DMS 273 treated with DMSO at 0.1 percent for 48 hours (cell line): ENCODE measurements around the gene FOXP1.
"Not testable (repeated sequence)": the region's sequence is repeated elsewhere in the genome, so short reads cannot be mapped to it uniquely, and the experiment has no call there.

ENCODE experiments used
- DNase-seq: peaks from one replicate; lab custom pipeline; 2025; lab: John Stamatoyannopoulos, UW

FOXP1 gene

GRCh38 chr3:71328926-71329325 is 254.6 kb downstream of the FOXP1 start:
- no peak for DNase-seq

DNA sequence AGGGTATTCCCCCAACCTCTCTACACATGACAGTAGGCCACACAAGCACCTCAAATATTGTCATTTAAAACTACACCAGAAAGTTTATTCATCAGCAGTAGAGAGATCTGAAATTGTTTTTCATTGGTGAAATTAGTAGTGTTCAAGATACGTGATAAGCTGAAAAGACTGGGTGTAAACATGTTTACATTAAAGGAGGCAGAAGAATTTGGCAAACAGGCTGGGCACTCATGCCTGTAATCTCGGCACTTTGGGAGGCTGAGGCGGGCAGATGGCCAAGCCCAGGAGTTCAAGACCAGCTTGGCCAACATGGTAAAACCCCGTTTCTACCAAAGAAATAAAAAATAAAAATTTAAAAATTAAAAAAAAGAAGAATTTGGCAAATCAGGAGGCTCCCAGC is 255.6 kb downstream of the FOXP1 start:
- no peak for DNase-seq

GRCh38 chr3:71325715-71326114 is 257.8 kb downstream of the FOXP1 start:
- DNase-seq, result no peak

- not testable (repeated sequence) for DNase-seq
These were observed 259.3 kb downstream of the FOXP1 start for GRCh38 chr3:71324224-71324623.

GRCh38 chr3:71323558-71323957 is 260.0 kb downstream of the FOXP1 start:
- DNase-seq, result no peak

GRCh38 chr3:71322154-71322553 is 261.4 kb downstream of the FOXP1 start:
- no peak for DNase-seq

DNA sequence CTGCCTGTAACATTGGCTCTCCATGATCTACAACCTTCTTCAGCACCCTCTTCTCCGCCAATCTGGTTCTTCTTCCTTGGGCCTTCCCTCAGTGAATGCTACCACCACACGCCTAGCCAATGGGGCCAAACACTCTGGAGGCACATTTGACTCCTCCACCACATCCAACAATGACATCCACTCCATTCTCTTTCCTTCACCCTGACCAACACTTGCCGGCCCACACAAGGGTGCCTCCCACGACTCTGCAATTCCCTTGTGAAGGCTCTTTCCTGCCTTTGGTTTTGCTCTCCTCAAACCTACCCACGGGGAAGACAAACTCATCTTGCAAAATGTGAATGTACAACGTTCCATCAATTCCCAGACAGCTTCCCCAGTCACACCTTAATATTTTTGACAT is 263.8 kb downstream of the FOXP1 start:
- no peak for DNase-seq

DNA sequence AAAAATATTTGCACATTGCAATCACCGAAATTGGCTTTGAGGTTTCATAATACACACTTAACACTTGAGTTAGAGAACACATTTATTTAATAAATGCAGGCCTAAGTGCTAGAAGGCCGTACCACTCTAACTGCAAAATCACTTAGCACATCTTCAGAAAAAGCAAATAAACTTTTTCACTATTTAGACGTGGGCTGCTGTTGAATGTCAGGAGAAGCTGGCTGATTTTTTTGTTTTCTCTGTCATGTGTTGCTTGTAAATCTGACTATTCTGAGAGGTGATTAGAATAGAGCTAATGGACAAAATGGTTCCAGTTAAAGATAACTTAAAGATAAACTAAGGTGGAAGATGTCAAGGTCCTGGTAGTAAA is 265.1 kb downstream of the FOXP1 start:
- no peak for DNase-seq

DNA sequence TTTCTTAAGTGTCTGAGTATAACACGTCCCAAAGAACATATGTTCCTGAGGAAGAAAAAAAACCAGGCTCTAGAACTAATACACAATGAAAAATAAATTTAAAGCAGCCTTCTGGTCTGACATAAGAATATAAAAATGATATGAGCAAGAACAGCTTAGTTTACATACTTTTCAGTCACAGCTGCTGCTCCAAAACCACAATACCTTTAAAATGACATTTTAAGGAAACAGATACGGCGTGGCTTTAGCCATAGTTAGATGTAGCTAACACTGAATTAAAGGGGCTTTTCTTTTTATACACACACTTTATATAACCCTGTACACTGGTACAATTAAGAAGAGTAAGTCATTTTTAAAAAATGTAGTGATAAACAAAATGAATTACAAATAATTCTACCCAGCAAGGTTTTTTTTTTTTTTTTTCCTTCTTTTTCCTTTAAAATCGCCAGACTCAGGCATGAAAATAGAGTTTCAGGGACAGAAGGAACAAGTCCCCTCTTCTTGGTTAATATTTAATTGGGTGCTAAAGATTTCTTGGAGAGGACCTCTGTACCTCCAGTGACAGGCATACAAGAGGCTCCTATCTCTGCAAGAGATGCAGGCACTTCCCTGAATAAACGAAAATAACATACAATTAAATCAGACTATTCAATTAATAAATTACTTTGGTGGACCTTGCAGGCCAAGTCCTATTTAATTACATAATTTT is 265.6 kb downstream of the FOXP1 start:
- no peak for DNase-seq

DNA sequence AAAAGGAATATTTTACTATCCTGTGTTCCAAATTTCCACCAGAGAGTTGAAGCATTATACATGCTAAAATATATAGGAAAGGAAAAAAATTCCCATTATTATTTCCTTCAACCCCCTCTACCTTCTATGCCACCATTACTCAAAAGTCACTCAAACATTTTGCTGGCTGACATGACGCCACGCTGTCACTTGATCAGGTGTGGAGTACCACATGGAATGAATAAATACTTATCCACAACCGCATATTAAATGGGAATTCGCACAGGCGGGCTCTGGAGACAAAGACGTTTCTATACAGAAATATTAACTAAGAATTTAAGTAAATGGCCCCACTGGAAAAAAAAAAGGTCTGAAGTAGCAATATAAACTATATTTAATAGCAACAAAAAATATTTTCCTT is 266.4 kb downstream of the FOXP1 start:
- no peak for DNase-seq

- no peak for DNase-seq
These were observed 267.3 kb downstream of the FOXP1 start for GRCh38 chr3:71316066-71316777.

DNA sequence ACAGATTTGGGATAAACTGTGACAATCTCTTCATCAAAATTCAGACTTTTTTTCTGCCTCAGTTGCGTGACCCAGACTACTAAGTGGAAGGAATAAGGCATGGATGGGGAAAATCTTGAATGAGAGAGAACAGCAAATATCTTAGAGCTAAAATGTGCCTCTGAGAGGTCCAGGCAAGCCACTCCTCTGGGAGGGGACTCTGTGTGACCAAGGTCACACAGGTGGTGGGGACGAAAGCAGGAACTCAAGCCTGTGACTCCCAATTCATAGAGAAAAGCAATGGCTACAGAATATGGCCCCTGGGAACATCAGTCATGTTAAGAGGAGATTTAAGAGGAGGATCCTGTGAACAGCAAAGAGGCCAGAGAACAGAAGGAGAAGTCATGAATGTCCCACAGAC is 268.1 kb downstream of the FOXP1 start:
- DNase-seq, result no peak

GRCh38 chr3:71313844-71314243 is 269.7 kb downstream of the FOXP1 start:
- no peak for DNase-seq

DNA sequence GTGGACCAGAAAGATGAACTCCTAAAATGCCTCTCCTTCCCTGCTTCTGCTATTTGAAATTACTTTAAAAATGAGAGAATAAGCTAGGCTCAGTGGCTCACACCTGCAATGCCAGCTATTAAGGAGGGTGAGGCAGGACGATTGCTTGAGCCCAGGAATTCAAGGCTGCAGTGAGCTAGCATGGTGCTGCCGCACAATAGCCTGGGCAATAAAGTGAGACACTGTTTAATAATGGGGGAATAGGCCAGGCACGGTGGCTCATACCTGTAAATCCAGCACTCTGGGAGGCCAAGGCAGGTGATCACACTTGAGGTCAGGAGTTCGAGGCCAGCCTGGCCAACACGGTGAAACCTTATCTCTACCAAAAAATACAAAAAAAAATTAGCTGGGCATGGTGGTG is 271.1 kb downstream of the FOXP1 start:
- DNase-seq, result no peak

GRCh38 chr3:71311661-71312046 is 271.9 kb downstream of the FOXP1 start:
- no peak for DNase-seq

DNA sequence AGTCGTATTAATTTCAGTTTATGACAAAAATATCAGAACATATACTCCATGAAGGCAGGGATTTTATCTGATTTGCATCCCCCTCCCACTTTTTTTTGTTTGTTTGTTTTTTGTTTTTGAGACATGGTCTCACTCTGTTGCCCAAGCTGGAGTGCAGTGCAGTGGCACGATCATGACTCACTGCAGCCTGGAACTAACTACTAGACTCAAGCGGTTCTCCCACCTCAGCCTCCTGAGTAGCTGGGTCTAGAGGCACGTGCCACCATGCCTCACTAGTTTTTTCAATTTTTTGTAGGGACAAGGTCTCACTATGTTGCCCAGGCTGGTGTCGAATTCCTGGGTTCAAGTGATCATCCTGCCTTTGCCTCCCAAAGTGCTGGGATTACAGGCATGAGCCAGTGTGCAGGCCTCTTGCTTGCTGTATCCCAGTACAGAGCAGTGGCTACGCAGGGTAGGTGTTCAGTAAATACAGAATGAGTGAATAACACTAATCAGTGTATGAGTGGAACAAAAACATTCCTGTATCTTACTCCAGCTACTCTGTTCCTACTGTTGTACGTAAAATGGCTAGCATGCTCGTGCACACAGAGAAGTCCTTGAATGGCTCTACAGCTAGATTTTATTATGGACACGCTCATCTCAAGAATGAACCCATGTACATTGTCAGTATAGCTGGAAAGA is 272.4 kb downstream of the FOXP1 start:
- no peak for DNase-seq

- DNase-seq, result no peak
These were observed 273.1 kb downstream of the FOXP1 start for GRCh38 chr3:71310359-71310979.

- no peak for DNase-seq
These were observed 273.6 kb downstream of the FOXP1 start for GRCh38 chr3:71309886-71310285.

- peak; percentile 40 for DNase-seq
These were observed 274.2 kb downstream of the FOXP1 start for GRCh38 chr3:71309342-71309741.

GRCh38 chr3:71308836-71309235 is 274.7 kb downstream of the FOXP1 start:
- no peak for DNase-seq

DNA sequence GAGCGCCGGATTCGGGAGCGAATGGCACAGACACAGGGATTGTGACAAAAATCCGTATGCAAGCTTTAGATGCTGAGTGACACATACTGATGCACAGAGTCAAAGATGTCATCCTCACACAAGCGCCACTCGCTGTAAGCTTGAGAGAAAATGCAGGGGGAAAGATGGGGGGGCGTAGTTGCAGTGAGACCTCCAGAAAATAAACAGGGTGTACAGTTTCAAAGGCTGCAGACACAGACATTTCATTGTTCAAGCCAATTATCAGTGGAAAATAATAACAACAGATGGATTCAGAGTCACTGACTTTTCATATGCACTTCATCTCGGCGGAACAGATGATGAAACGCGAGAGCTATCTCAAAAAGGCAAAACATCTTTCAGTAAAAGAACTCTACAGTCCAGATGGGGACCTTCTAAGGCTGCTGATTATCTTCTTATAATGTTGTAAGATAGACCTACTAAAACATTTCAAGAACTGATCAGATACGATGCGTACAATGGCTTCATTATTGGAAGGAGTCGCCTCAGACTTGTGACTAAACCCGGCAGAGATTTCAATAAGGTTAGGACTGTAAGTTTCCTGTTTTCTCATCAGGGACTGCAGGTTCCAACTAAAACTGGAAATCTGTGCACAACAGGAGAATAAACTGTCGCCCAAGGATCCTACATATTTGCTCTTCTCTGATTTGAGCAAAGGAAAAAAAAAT is 275.4 kb downstream of the FOXP1 start:
- peak; percentile 17 for DNase-seq
